Memory B cell (primary cell): ENCODE results near the gene ADGRV1.
A peak's percentile ranks its signal among the peaks of the same experiment; 100 is the strongest.

ENCODE experiments used
- ATAC-seq: fragments of 150-1000 bp; cut with Tn5 transposase; 2 replicates; pipeline ENCODE4 v1.10.0; 2021; ENCODE audit warnings: low read depth, mild to moderate bottlenecking, moderate library complexity
- DNase-seq, 2 donors: peaks; one replicate each; pipeline ENCODE4 v3.0.0; 2022; ENCODE audit warnings: low spot score in 2 of 2
- H3K27ac Mint-ChIP-seq: one replicate; pipeline ENCODE4 v1.8.0; 2022; ENCODE audit warnings: mild to moderate bottlenecking, moderate library complexity, mixed read lengths
- H3K27me3 Mint-ChIP-seq: one replicate; pipeline ENCODE4 v1.8.0; 2022; ENCODE audit warnings: mixed read lengths
- H3K36me3 Mint-ChIP-seq: one replicate; pipeline ENCODE4 v1.8.0; 2022; ENCODE audit warnings: mild to moderate bottlenecking, mixed read lengths
- H3K4me1 Mint-ChIP-seq: one replicate; pipeline ENCODE4 v1.8.0; 2022; ENCODE audit warnings: mixed read lengths
- H3K4me3 Mint-ChIP-seq: one replicate; pipeline ENCODE4 v1.8.0; 2022; ENCODE audit warnings: mild to moderate bottlenecking, moderate library complexity, mixed read lengths
- H3K9me3 Mint-ChIP-seq: one replicate; pipeline ENCODE4 v1.8.0; 2022; ENCODE audit warnings: mixed read lengths

ADGRV1 gene

GRCh38 chr5:91072881-91073280 lies 514.3 kb downstream of the ADGRV1 start:
- Mint-ChIP-seq H3K9me3 (no peaks in the 10 kb centered on the region), H3K27ac (no peak overlapping the region), H3K36me3 (no peaks in the 10 kb centered on the region), H3K27me3 (peaks cover 3% of the 10 kb centered on the region), H3K4me1 (no peaks in the 10 kb centered on the region), H3K4me3 (no peak overlapping the region)
- DNase-seq (no peak), ATAC-seq (no peak)

GRCh38 chr5:91074615-91075014 lies 516.0 kb downstream of the ADGRV1 start:
- ATAC-seq (no peak), DNase-seq (no peak)
- Mint-ChIP-seq H3K4me1 (peaks cover 3% of the 10 kb centered on the region), H3K27me3 (peaks cover 3% of the 10 kb centered on the region), H3K4me3 (no peak overlapping the region), H3K36me3 (no peaks in the 10 kb centered on the region), H3K27ac (no peak overlapping the region), H3K9me3 (no peaks in the 10 kb centered on the region)

- ATAC-seq: no peak
- peaks cover 3% of the 10 kb centered on the region for H3K27me3 Mint-ChIP-seq
- no peaks in the 10 kb centered on the region for H3K9me3 Mint-ChIP-seq
- no peaks in the 10 kb centered on the region for H3K36me3 Mint-ChIP-seq
- H3K4me3 Mint-ChIP-seq: no peak overlapping the region
- no peak for DNase-seq
- H3K4me1 Mint-ChIP-seq: peaks cover 3% of the 10 kb centered on the region
- no peak overlapping the region for H3K27ac Mint-ChIP-seq
Observed at GRCh38 chr5:91076138-91076537, 517.5 kb downstream of the ADGRV1 start.

GRCh38 chr5:91077623-91078022 lies 519.0 kb downstream of the ADGRV1 start:
- ATAC-seq (no peak), DNase-seq (no peak)
- peaks cover 4% of the 10 kb centered on the region for H3K27me3 Mint-ChIP-seq
- H3K4me3 Mint-ChIP-seq: no peak overlapping the region
- H3K9me3 Mint-ChIP-seq: no peaks in the 10 kb centered on the region
- peaks cover 3% of the 10 kb centered on the region for H3K4me1 Mint-ChIP-seq
- no peak overlapping the region for H3K27ac Mint-ChIP-seq
- H3K36me3 Mint-ChIP-seq: no peaks in the 10 kb centered on the region

- peaks cover 6% of the 10 kb centered on the region for H3K27me3 Mint-ChIP-seq
- H3K27ac Mint-ChIP-seq: no peak overlapping the region
- no peak overlapping the region for H3K4me3 Mint-ChIP-seq
- ATAC-seq (no peak), DNase-seq (no peak)
- H3K4me1 Mint-ChIP-seq: peaks cover 3% of the 10 kb centered on the region
- no peaks in the 10 kb centered on the region for H3K36me3 Mint-ChIP-seq
- no peaks in the 10 kb centered on the region for H3K9me3 Mint-ChIP-seq
Observed at GRCh38 chr5:91079037-91079436, 520.4 kb downstream of the ADGRV1 start.

- no peaks in the 10 kb centered on the region for H3K4me1 Mint-ChIP-seq
- H3K27me3 Mint-ChIP-seq: no peaks in the 10 kb centered on the region
- no peaks in the 10 kb centered on the region for H3K36me3 Mint-ChIP-seq
- no peak overlapping the region for H3K4me3 Mint-ChIP-seq
- H3K27ac Mint-ChIP-seq: no peak overlapping the region
- no peaks in the 10 kb centered on the region for H3K9me3 Mint-ChIP-seq
- ATAC-seq (no peak), DNase-seq (no peak)
Observed at GRCh38 chr5:91089758-91090157, 531.2 kb downstream of the ADGRV1 start.

- H3K36me3 Mint-ChIP-seq: no peaks in the 10 kb centered on the region
- no peak overlapping the region for H3K4me3 Mint-ChIP-seq
- no peaks in the 10 kb centered on the region for H3K27me3 Mint-ChIP-seq
- H3K27ac Mint-ChIP-seq: no peak overlapping the region
- no peaks in the 10 kb centered on the region for H3K9me3 Mint-ChIP-seq
- no peaks in the 10 kb centered on the region for H3K4me1 Mint-ChIP-seq
- DNase-seq (no peak), ATAC-seq (no peak)
Observed at GRCh38 chr5:91090995-91091394, 532.4 kb downstream of the ADGRV1 start.

GRCh38 chr5:91091471-91092234 lies 533.1 kb downstream of the ADGRV1 start:
- H3K9me3 Mint-ChIP-seq: no peaks in the 10 kb centered on the region
- H3K27me3 Mint-ChIP-seq: no peaks in the 10 kb centered on the region
- H3K27ac Mint-ChIP-seq: no peak overlapping the region
- no peak overlapping the region for H3K4me3 Mint-ChIP-seq
- H3K4me1 Mint-ChIP-seq: no peaks in the 10 kb centered on the region
- ATAC-seq (no peak), DNase-seq (no peak)
- no peaks in the 10 kb centered on the region for H3K36me3 Mint-ChIP-seq

GRCh38 chr5:91092859-91093783 lies 534.5 kb downstream of the ADGRV1 start:
- Mint-ChIP-seq H3K4me1 (no peaks in the 10 kb centered on the region), H3K9me3 (no peaks in the 10 kb centered on the region), H3K4me3 (no peak overlapping the region), H3K27me3 (no peaks in the 10 kb centered on the region), H3K27ac (no peak overlapping the region), H3K36me3 (no peaks in the 10 kb centered on the region)
- DNase-seq (no peak), ATAC-seq (no peak)

GRCh38 chr5:91095313-91095712 lies 536.7 kb downstream of the ADGRV1 start:
- H3K4me3 Mint-ChIP-seq: no peak overlapping the region
- no peaks in the 10 kb centered on the region for H3K9me3 Mint-ChIP-seq
- no peak for ATAC-seq
- H3K4me1 Mint-ChIP-seq: no peaks in the 10 kb centered on the region
- no peak for DNase-seq
- H3K36me3 Mint-ChIP-seq: no peaks in the 10 kb centered on the region
- peaks cover 4% of the 10 kb centered on the region for H3K27me3 Mint-ChIP-seq
- H3K27ac Mint-ChIP-seq: no peak overlapping the region

GRCh38 chr5:91095786-91096385 lies 537.3 kb downstream of the ADGRV1 start:
- no peaks in the 10 kb centered on the region for H3K9me3 Mint-ChIP-seq
- ATAC-seq (no peak), DNase-seq (no peak)
- no peaks in the 10 kb centered on the region for H3K4me1 Mint-ChIP-seq
- peaks cover 5% of the 10 kb centered on the region for H3K27me3 Mint-ChIP-seq
- no peak overlapping the region for H3K4me3 Mint-ChIP-seq
- no peak overlapping the region for H3K27ac Mint-ChIP-seq
- no peaks in the 10 kb centered on the region for H3K36me3 Mint-ChIP-seq

- ATAC-seq: no peak
- H3K36me3 Mint-ChIP-seq: no peaks in the 10 kb centered on the region
- no peak for DNase-seq
Observed at GRCh38 chr5:91098541-91098940, 539.9 kb downstream of the ADGRV1 start.

GRCh38 chr5:91101600-91102379 lies 543.2 kb downstream of the ADGRV1 start:
- DNase-seq: peak; percentile 24 to 37
- no peaks in the 10 kb centered on the region for H3K4me1 Mint-ChIP-seq
- no peak overlapping the region for H3K27ac Mint-ChIP-seq
- peaks cover 7% of the 10 kb centered on the region for H3K27me3 Mint-ChIP-seq
- H3K36me3 Mint-ChIP-seq: no peaks in the 10 kb centered on the region
- H3K9me3 Mint-ChIP-seq: no peaks in the 10 kb centered on the region
- peak; percentile 81 for ATAC-seq
- no peak overlapping the region for H3K4me3 Mint-ChIP-seq

More at GRCh38 chr5:91098541-91098940, 539.9 kb downstream of the ADGRV1 start:
- H3K27me3 Mint-ChIP-seq: peaks cover 5% of the 10 kb centered on the region
- H3K9me3 Mint-ChIP-seq: no peaks in the 10 kb centered on the region
- no peak overlapping the region for H3K27ac Mint-ChIP-seq
- H3K4me3 Mint-ChIP-seq: no peak overlapping the region
- H3K4me1 Mint-ChIP-seq: no peaks in the 10 kb centered on the region
